ENCODE measurements around the gene DHX15. TPM values are rescaled to one million over a fixed set of nuclear protein-coding genes. Genes with fewer than 3 reads are reported as not detected.
A peak's percentile ranks its signal among the peaks of the same experiment; 100 is the strongest.

DHX15 gene
- polyA plus RNA-seq (2013, experiment 1 of 2), result 59.8 TPM
- polyA plus RNA-seq (2013, experiment 2 of 2), result 60.3 TPM

- peak; percentile 98 for DNase-seq
- H2BK12ac ChIP-seq (ENCODE audit: low read length in 2 of 2), result peak within 1 kb of the TSS in 1 of 2 experiments; percentile 37
- H3K27ac ChIP-seq (ENCODE audit: low read length, poor library complexity, severe bottlenecking), result peak within 1 kb of the TSS; percentile 76
- peak within 1 kb of the TSS; percentile 90 for H4K91ac ChIP-seq (ENCODE audit: low read length)
- H3K4me3 ChIP-seq (ENCODE audit: insufficient read depth in 1 of 2, low read depth in 1 of 2, low read length in 2 of 2), result peak within 1 kb of the TSS; percentile 87 to 89
- H3K36me3 ChIP-seq (ENCODE audit: control insufficient read depth in 1 of 2, insufficient read depth in 2 of 2, low read depth in 1 of 2, low read length in 2 of 2), result peaks cover 10 to 13% of the 10 kb centered on the region in 2 experiments
- no peaks in the 10 kb centered on the region for H3K4me1 ChIP-seq (ENCODE audit: control insufficient read depth, insufficient read depth, low read depth, low read length)
- peak within 1 kb of the TSS; percentile 60 for H2BK5ac ChIP-seq (ENCODE audit: low read depth, low read length, poor library complexity, severe bottlenecking)
- peak within 1 kb of the TSS; percentile 92 to 97 for H3K4ac ChIP-seq (ENCODE audit: low read depth in 1 of 2, low read length in 2 of 2)
- H3K27me3 ChIP-seq (ENCODE audit: control insufficient read depth in 1 of 2, insufficient read depth in 1 of 2, low read length in 2 of 2), result no peaks in the 10 kb centered on the region
- H3K9me3 ChIP-seq (ENCODE audit: control insufficient read depth, low read length), result no peaks in the 10 kb centered on the region
- peak within 1 kb of the TSS; percentile 82 for H2BK120ac ChIP-seq (ENCODE audit: low read depth, low read length)
- no peak within 1 kb of the TSS for H2AK5ac ChIP-seq (ENCODE audit: low read length, severe bottlenecking)
- H3K79me1 ChIP-seq (replicated peaks; ENCODE audit: low read length, poor library complexity, severe bottlenecking), result no peaks in the 10 kb centered on the region
- H2AFZ ChIP-seq (ENCODE audit: low read depth, low read length), result peak within 1 kb of the TSS; percentile 63
- peak within 1 kb of the TSS in 1 of 2 experiments; percentile 97 for H3K14ac ChIP-seq (ENCODE audit: low read length in 2 of 2)
- peak within 1 kb of the TSS; percentile 63 for H4K8ac ChIP-seq (ENCODE audit: low read length)
- peak within 1 kb of the TSS; percentile 100 for H3K9ac ChIP-seq (ENCODE audit: low read length)
- H3K4me2 ChIP-seq (ENCODE audit: low read length, poor library complexity, severe bottlenecking), result peak within 1 kb of the TSS; percentile 62
- H2BK15ac ChIP-seq (ENCODE audit: low read depth, poor library complexity, severe bottlenecking), result peak within 1 kb of the TSS; percentile 88
- WGBS, result 1% methylated on average over 47 of the region's 52 CpGs
- peak within 1 kb of the TSS; percentile 77 to 96 for H3K23ac ChIP-seq (ENCODE audit: low read length in 2 of 2)
- peak within 1 kb of the TSS; percentile 80 to 96 for H3K18ac ChIP-seq (ENCODE audit: low read depth in 1 of 2, low read length in 2 of 2)
These were observed at the start of gene DHX15 for GRCh38 chr4:24584211-24584850. Gene DHX15, minus strand, starts transcription at chr4:24584554. Its CDS starts 161 bp downstream, at chr4:24584393.

GRCh38 chr4:24632011-24632410 is 47.7 kb upstream of the DHX15 start:
- Histone ChIP-seq H2AFZ (ENCODE audit: low read depth, low read length) (no peak overlapping the region), H3K4me3 (ENCODE audit: insufficient read depth in 1 of 2, low read depth in 1 of 2, low read length in 2 of 2) (no peak overlapping the region), H2BK120ac (ENCODE audit: low read depth, low read length) (no peak overlapping the region), H3K23ac (ENCODE audit: low read length in 2 of 2) (no peak overlapping the region), H3K9ac (ENCODE audit: low read length) (no peak overlapping the region), H4K8ac (ENCODE audit: low read length) (no peak overlapping the region), H3K36me3 (ENCODE audit: control insufficient read depth in 1 of 2, insufficient read depth in 2 of 2, low read depth in 1 of 2, low read length in 2 of 2) (no peaks in the 10 kb centered on the region), H3K4me2 (ENCODE audit: low read length, poor library complexity, severe bottlenecking) (no peak overlapping the region), H3K14ac (ENCODE audit: low read length in 2 of 2) (no peak overlapping the region), H3K4me1 (ENCODE audit: control insufficient read depth, insufficient read depth, low read depth, low read length) (no peaks in the 10 kb centered on the region), H3K27ac (ENCODE audit: low read length, poor library complexity, severe bottlenecking) (no peak overlapping the region), H2AK5ac (ENCODE audit: low read length, severe bottlenecking) (no peak overlapping the region), H3K79me1 (replicated peaks; ENCODE audit: low read length, poor library complexity, severe bottlenecking) (no peaks in the 10 kb centered on the region), H3K27me3 (ENCODE audit: control insufficient read depth in 1 of 2, insufficient read depth in 1 of 2, low read length in 2 of 2) (no peaks in the 10 kb centered on the region), H3K18ac (ENCODE audit: low read depth in 1 of 2, low read length in 2 of 2) (no peak overlapping the region), H3K4ac (ENCODE audit: low read depth in 1 of 2, low read length in 2 of 2) (no peak overlapping the region), H2BK5ac (ENCODE audit: low read depth, low read length, poor library complexity, severe bottlenecking) (no peak overlapping the region), H2BK15ac (ENCODE audit: low read depth, poor library complexity, severe bottlenecking) (no peak overlapping the region), H2BK12ac (ENCODE audit: low read length in 2 of 2) (no peak overlapping the region), H4K91ac (ENCODE audit: low read length) (no peak overlapping the region), H3K9me3 (ENCODE audit: control insufficient read depth, low read length) (peaks cover 4% of the 10 kb centered on the region)
- no peak for DNase-seq
- WGBS, result no CpG with 5 or more reads among the region's 2 CpGs

GRCh38 chr4:24630937-24631336 is 46.6 kb upstream of the DHX15 start:
- no peak overlapping the region for H2BK120ac ChIP-seq (ENCODE audit: low read depth, low read length)
- H4K8ac ChIP-seq (ENCODE audit: low read length), result no peak overlapping the region
- H3K18ac ChIP-seq (ENCODE audit: low read depth in 1 of 2, low read length in 2 of 2), result no peak overlapping the region
- no peak overlapping the region for H2BK15ac ChIP-seq (ENCODE audit: low read depth, poor library complexity, severe bottlenecking)
- H3K9ac ChIP-seq (ENCODE audit: low read length), result peak overlapping the region; percentile 34
- 54% methylated on average over 2 of the region's 5 CpGs for WGBS
- no peaks in the 10 kb centered on the region for H3K27me3 ChIP-seq (ENCODE audit: control insufficient read depth in 1 of 2, insufficient read depth in 1 of 2, low read length in 2 of 2)
- H3K14ac ChIP-seq (ENCODE audit: low read length in 2 of 2), result no peak overlapping the region
- H3K9me3 ChIP-seq (ENCODE audit: control insufficient read depth, low read length), result peaks cover 4% of the 10 kb centered on the region
- no peak overlapping the region for H2BK5ac ChIP-seq (ENCODE audit: low read depth, low read length, poor library complexity, severe bottlenecking)
- H4K91ac ChIP-seq (ENCODE audit: low read length), result no peak overlapping the region
- no peak overlapping the region for H2AK5ac ChIP-seq (ENCODE audit: low read length, severe bottlenecking)
- no peak for DNase-seq
- H3K23ac ChIP-seq (ENCODE audit: low read length in 2 of 2), result no peak overlapping the region
- no peak overlapping the region for H3K4me2 ChIP-seq (ENCODE audit: low read length, poor library complexity, severe bottlenecking)
- H2BK12ac ChIP-seq (ENCODE audit: low read length in 2 of 2), result no peak overlapping the region
- no peak overlapping the region for H3K4me3 ChIP-seq (ENCODE audit: insufficient read depth in 1 of 2, low read depth in 1 of 2, low read length in 2 of 2)
- H3K4ac ChIP-seq (ENCODE audit: low read depth in 1 of 2, low read length in 2 of 2), result no peak overlapping the region
- H3K79me1 ChIP-seq (replicated peaks; ENCODE audit: low read length, poor library complexity, severe bottlenecking), result no peaks in the 10 kb centered on the region
- H3K36me3 ChIP-seq (ENCODE audit: control insufficient read depth in 1 of 2, insufficient read depth in 2 of 2, low read depth in 1 of 2, low read length in 2 of 2), result no peaks in the 10 kb centered on the region
- H3K27ac ChIP-seq (ENCODE audit: low read length, poor library complexity, severe bottlenecking), result no peak overlapping the region
- H2AFZ ChIP-seq (ENCODE audit: low read depth, low read length), result no peak overlapping the region
- H3K4me1 ChIP-seq (ENCODE audit: control insufficient read depth, insufficient read depth, low read depth, low read length), result no peaks in the 10 kb centered on the region

GRCh38 chr4:24625091-24625490 is 40.7 kb upstream of the DHX15 start:
- Histone ChIP-seq H3K4me1 (ENCODE audit: control insufficient read depth, insufficient read depth, low read depth, low read length) (no peaks in the 10 kb centered on the region), H3K27ac (ENCODE audit: low read length, poor library complexity, severe bottlenecking) (no peak overlapping the region), H2BK15ac (ENCODE audit: low read depth, poor library complexity, severe bottlenecking) (no peak overlapping the region), H2AFZ (ENCODE audit: low read depth, low read length) (no peak overlapping the region), H2BK5ac (ENCODE audit: low read depth, low read length, poor library complexity, severe bottlenecking) (no peak overlapping the region), H2BK120ac (ENCODE audit: low read depth, low read length) (no peak overlapping the region), H3K9ac (ENCODE audit: low read length) (no peak overlapping the region), H3K27me3 (ENCODE audit: control insufficient read depth in 1 of 2, insufficient read depth in 1 of 2, low read length in 2 of 2) (no peaks in the 10 kb centered on the region), H3K4me2 (ENCODE audit: low read length, poor library complexity, severe bottlenecking) (no peak overlapping the region), H4K91ac (ENCODE audit: low read length) (no peak overlapping the region), H3K14ac (ENCODE audit: low read length in 2 of 2) (no peak overlapping the region), H3K79me1 (replicated peaks; ENCODE audit: low read length, poor library complexity, severe bottlenecking) (no peaks in the 10 kb centered on the region), H3K4ac (ENCODE audit: low read depth in 1 of 2, low read length in 2 of 2) (no peak overlapping the region), H3K18ac (ENCODE audit: low read depth in 1 of 2, low read length in 2 of 2) (no peak overlapping the region), H3K9me3 (ENCODE audit: control insufficient read depth, low read length) (peaks cover 13% of the 10 kb centered on the region), H2BK12ac (ENCODE audit: low read length in 2 of 2) (no peak overlapping the region), H4K8ac (ENCODE audit: low read length) (no peak overlapping the region), H3K36me3 (ENCODE audit: control insufficient read depth in 1 of 2, insufficient read depth in 2 of 2, low read depth in 1 of 2, low read length in 2 of 2) (no peaks in the 10 kb centered on the region), H3K4me3 (ENCODE audit: insufficient read depth in 1 of 2, low read depth in 1 of 2, low read length in 2 of 2) (no peak overlapping the region), H2AK5ac (ENCODE audit: low read length, severe bottlenecking) (no peak overlapping the region), H3K23ac (ENCODE audit: low read length in 2 of 2) (no peak overlapping the region)
- 84% methylated on average over 2 of the region's 2 CpGs for WGBS
- DNase-seq, result no peak
